Mesenteric fat pad (tissue), 1 donor: ENCODE results near the gene TTC39B. TPM values are rescaled to one million over a fixed set of nuclear protein-coding genes. Genes with fewer than 3 reads are reported as not detected.
"Not testable (repeated sequence)": the region's sequence is repeated elsewhere in the genome, so short reads cannot be mapped to it uniquely, and the experiment has no call there.

Experiments
- DNase-seq: peaks from one replicate; pipeline ENCODE4 v3.0.0-alpha.2; 2020; ENCODE audit warnings: low spot score
- long read RNA-seq: library from polyadenylated mRNA; unstranded; transcript quantifications from one replicate; pipeline ENCODE4 v2.0.0, GENCODE V29; 2020
- total RNA-seq: library from RNA; stranded (reverse); fragmentation: NEBNext Ultra II Directional; extraction: Animal tissue kit (Norgen Biotek cat#: 25700); gene quantifications from one replicate; pipeline ENCODE4 v1.2.1, GENCODE V29; 2021
- donor health status: DM: yes; HTN: yes; CAD: no.

The TTC39B gene
- total RNA-seq = 7.2 TPM
- long read RNA-seq, full-length matches to known transcripts = 4 of 9 reads
- long read RNA-seq, partial matches to known transcripts = 3 of 9 reads
- long read RNA-seq, other reads (novel, unspliced or antisense) = 2 of 9 reads

- DNase-seq = peak; percentile 97
These were observed at the start of gene TTC39B for GRCh38 chr9:15306757-15307522. Gene TTC39B, minus strand, starts transcription at chr9:15307216. Its CDS starts 91 bp downstream, at chr9:15307125.

GRCh38 chr9:15355669-15356068 is 48.7 kb upstream of the TTC39B start:
- no peak for DNase-seq

GRCh38 chr9:15354713-15355112 is 47.7 kb upstream of the TTC39B start:
- DNase-seq = no peak

- no peak for DNase-seq
These were observed 46.9 kb upstream of the TTC39B start for GRCh38 chr9:15353892-15354291.

- DNase-seq = no peak
These were observed 45.3 kb upstream of the TTC39B start for GRCh38 chr9:15352306-15352705.

- DNase-seq = no peak
These were observed 43.1 kb upstream of the TTC39B start for GRCh38 chr9:15349892-15350761.

GRCh38 chr9:15346837-15347236 is 39.8 kb upstream of the TTC39B start:
- no peak for DNase-seq

GRCh38 chr9:15344191-15344590 is 37.2 kb upstream of the TTC39B start:
- no peak for DNase-seq

GRCh38 chr9:15333376-15333881 is 26.4 kb upstream of the TTC39B start:
- no peak for DNase-seq

GRCh38 chr9:15332939-15333338 is 25.9 kb upstream of the TTC39B start:
- DNase-seq = no peak

GRCh38 chr9:15329539-15330109 is 22.6 kb upstream of the TTC39B start:
- DNase-seq = no peak

GRCh38 chr9:15328946-15329345 is 21.9 kb upstream of the TTC39B start:
- no peak for DNase-seq

GRCh38 chr9:15322695-15323094 is 15.7 kb upstream of the TTC39B start:
- DNase-seq = not testable (repeated sequence)

- not testable (repeated sequence) for DNase-seq
These were observed 12.6 kb upstream of the TTC39B start for GRCh38 chr9:15319661-15320060.

- no peak for DNase-seq
These were observed 10.8 kb upstream of the TTC39B start for GRCh38 chr9:15317836-15318235.

GRCh38 chr9:15311607-15312006 is 4.6 kb upstream of the TTC39B start:
- no peak for DNase-seq

- DNase-seq = no peak
These were observed 3.3 kb upstream of the TTC39B start for GRCh38 chr9:15310107-15310850.

GRCh38 chr9:15308511-15308910 is 1.5 kb upstream of the TTC39B start:
- DNase-seq = no peak

- no peak for DNase-seq
These were observed 466 bp upstream of the TTC39B start for GRCh38 chr9:15307523-15307841.

- DNase-seq = peak; percentile 91
These were observed 804 bp downstream of the TTC39B start for GRCh38 chr9:15306068-15306756.
